Parathyroid adenoma (tissue), 2 donors: ENCODE measurements around the gene RTF1.
"Not testable (repeated sequence)": the region's sequence is repeated elsewhere in the genome, so short reads cannot be mapped to it uniquely, and the experiment has no call there.

ENCODE experiments used
- H2AFZ ChIP-seq: fragments of 300-600 bp; sonication (generic); one replicate; pipeline ENCODE4 v1.7.0; 2017; ENCODE audit warnings: antibody characterized with exemption, mild to moderate bottlenecking
- H3K27ac ChIP-seq: fragments of 300-600 bp; sonication (generic); one replicate; pipeline ENCODE4 v1.7.0; 2017
- H3K27me3 ChIP-seq: fragments of 300-600 bp; sonication (generic); one replicate; pipeline ENCODE4 v1.7.0; 2017; ENCODE audit warnings: low read length; ENCODE audit not compliant: control insufficient read depth, insufficient read depth
- H3K36me3 ChIP-seq: fragments of 300-600 bp; sonication (generic); one replicate; pipeline ENCODE4 v1.7.0; 2017; ENCODE audit warnings: low read length; ENCODE audit not compliant: control insufficient read depth, insufficient read depth
- H3K4me1 ChIP-seq: fragments of 300-600 bp; sonication (generic); one replicate; pipeline ENCODE4 v1.7.0; 2017; ENCODE audit warnings: control low read depth
- H3K4me2 ChIP-seq: fragments of 300-600 bp; sonication (generic); one replicate; pipeline ENCODE4 v1.7.0; 2017; ENCODE audit warnings: low read length
- H3K4me3 ChIP-seq: fragments of 300-600 bp; sonication (generic); one replicate; pipeline ENCODE4 v1.7.0; 2017; ENCODE audit warnings: low read depth, low read length
- H3K79me2 ChIP-seq: fragments of 300-600 bp; sonication (generic); one replicate; pipeline ENCODE4 v1.7.0; 2017; ENCODE audit warnings: control low read depth
- H3K9ac ChIP-seq: fragments of 300-600 bp; sonication (generic); one replicate; pipeline ENCODE4 v1.7.0; 2017; ENCODE audit warnings: mild to moderate bottlenecking
- H3K9me3 ChIP-seq: fragments of 300-600 bp; sonication (generic); one replicate; pipeline ENCODE4 v1.7.0; 2017; ENCODE audit warnings: low read length; ENCODE audit not compliant: control insufficient read depth
- CTCF ChIP-seq: fragments of 300-600 bp; sonication (generic); IDR thresholded peaks from one replicate; pipeline ENCODE4 v1.7.0; 2017; ENCODE audit warnings: antibody characterized with exemption, mild to moderate bottlenecking
- donor health status: primary hyperparathyroidism.

The RTF1 gene

GRCh38 chr15:41466711-41467110 lies 49.8 kb downstream of the RTF1 start:
- no peak for TF ChIP-seq CTCF
- no peak overlapping the region for H3K27ac ChIP-seq
- no peak overlapping the region for H3K9ac ChIP-seq
- H3K9me3 ChIP-seq: no peaks in the 10 kb centered on the region
- no peak overlapping the region for H2AFZ ChIP-seq
- H3K4me3 ChIP-seq: no peak overlapping the region
- no peaks in the 10 kb centered on the region for H3K79me2 ChIP-seq
- H3K4me2 ChIP-seq: no peak overlapping the region
- no peaks in the 10 kb centered on the region for H3K4me1 ChIP-seq
- H3K36me3 ChIP-seq: no peaks in the 10 kb centered on the region
- no peaks in the 10 kb centered on the region for H3K27me3 ChIP-seq

GRCh38 chr15:41469644-41470043 lies 52.7 kb downstream of the RTF1 start:
- H3K9me3 ChIP-seq, H2AFZ ChIP-seq, H3K4me2 ChIP-seq, H3K27me3 ChIP-seq, H3K79me2 ChIP-seq, H3K27ac ChIP-seq, H3K9ac ChIP-seq, H3K4me3 ChIP-seq, H3K4me1 ChIP-seq, H3K36me3 ChIP-seq: not testable (repeated sequence)

- Histone ChIP-seq H3K27ac (no peak overlapping the region), H3K9me3 (no peaks in the 10 kb centered on the region), H3K27me3 (no peaks in the 10 kb centered on the region), H2AFZ (no peak overlapping the region), H3K4me1 (no peaks in the 10 kb centered on the region), H3K79me2 (no peaks in the 10 kb centered on the region), H3K36me3 (no peaks in the 10 kb centered on the region), H3K4me3 (no peak overlapping the region), H3K4me2 (no peak overlapping the region), H3K9ac (no peak overlapping the region)
- TF ChIP-seq CTCF: no peak
Observed at GRCh38 chr15:41473418-41473817, 56.5 kb downstream of the RTF1 start.

DNA sequence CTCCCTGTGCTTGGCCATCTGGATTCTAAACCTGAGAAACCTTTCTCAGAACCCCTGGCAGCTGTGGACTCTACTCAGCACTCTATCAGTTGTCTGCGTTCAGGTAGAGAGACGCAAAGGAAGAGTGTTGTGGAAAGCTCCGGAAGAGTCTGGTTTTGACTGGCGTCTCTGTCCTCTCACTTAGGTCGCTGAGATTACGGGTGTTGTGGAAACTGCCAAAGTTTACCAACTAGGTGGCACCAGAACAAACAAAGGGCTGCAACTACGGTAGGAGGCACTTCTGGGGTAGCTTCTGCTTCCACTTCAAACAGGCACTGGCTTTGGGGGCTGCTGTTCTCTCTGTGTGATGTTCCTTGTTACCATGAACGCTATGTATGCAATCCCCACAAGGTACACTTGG lies 57.5 kb downstream of the RTF1 start:
- no peak for TF ChIP-seq CTCF
- H3K36me3 ChIP-seq: no peaks in the 10 kb centered on the region
- H3K27ac ChIP-seq: no peak overlapping the region
- no peaks in the 10 kb centered on the region for H3K27me3 ChIP-seq
- H2AFZ ChIP-seq: no peak overlapping the region
- no peaks in the 10 kb centered on the region for H3K4me1 ChIP-seq
- H3K9me3 ChIP-seq: no peaks in the 10 kb centered on the region
- H3K4me2 ChIP-seq: no peak overlapping the region
- H3K9ac ChIP-seq: no peak overlapping the region
- H3K4me3 ChIP-seq: no peak overlapping the region
- H3K79me2 ChIP-seq: no peaks in the 10 kb centered on the region

- Histone ChIP-seq H3K27ac (no peak overlapping the region), H3K4me2 (no peak overlapping the region), H3K4me1 (no peaks in the 10 kb centered on the region), H2AFZ (no peak overlapping the region), H3K4me3 (no peak overlapping the region), H3K27me3 (no peaks in the 10 kb centered on the region), H3K36me3 (no peaks in the 10 kb centered on the region), H3K79me2 (no peaks in the 10 kb centered on the region), H3K9me3 (no peaks in the 10 kb centered on the region), H3K9ac (no peak overlapping the region)
- no peak for TF ChIP-seq CTCF
Observed at GRCh38 chr15:41474941-41475340, 58.0 kb downstream of the RTF1 start.
